Stimulated activated CD8-positive, alpha-beta memory T cell treated with anti-CD3 and anti-CD28 coated beads, Interleukin-15, amount 100 ng/mL, for 24 hours (primary cell): ENCODE data around the gene RAB37.

Experiments used
- DNase-seq: peaks from one replicate; pipeline ENCODE4 v3.0.0-alpha.2; 2020; ENCODE audit warnings: low read depth

The RAB37 gene

GRCh38 chr17:74779501-74779900 lies 42.4 kb downstream of the RAB37 start:
- DNase-seq: no peak

GRCh38 chr17:74779948-74780400 lies 42.9 kb downstream of the RAB37 start:
- DNase-seq: no peak

- DNase-seq: no peak
Observed at GRCh38 chr17:74780443-74781238, 43.6 kb downstream of the RAB37 start.

GRCh38 chr17:74782571-74782970 lies 45.5 kb downstream of the RAB37 start:
- no peak for DNase-seq

- DNase-seq: no peak
Observed at GRCh38 chr17:74784125-74784810, 47.2 kb downstream of the RAB37 start.

DNA sequence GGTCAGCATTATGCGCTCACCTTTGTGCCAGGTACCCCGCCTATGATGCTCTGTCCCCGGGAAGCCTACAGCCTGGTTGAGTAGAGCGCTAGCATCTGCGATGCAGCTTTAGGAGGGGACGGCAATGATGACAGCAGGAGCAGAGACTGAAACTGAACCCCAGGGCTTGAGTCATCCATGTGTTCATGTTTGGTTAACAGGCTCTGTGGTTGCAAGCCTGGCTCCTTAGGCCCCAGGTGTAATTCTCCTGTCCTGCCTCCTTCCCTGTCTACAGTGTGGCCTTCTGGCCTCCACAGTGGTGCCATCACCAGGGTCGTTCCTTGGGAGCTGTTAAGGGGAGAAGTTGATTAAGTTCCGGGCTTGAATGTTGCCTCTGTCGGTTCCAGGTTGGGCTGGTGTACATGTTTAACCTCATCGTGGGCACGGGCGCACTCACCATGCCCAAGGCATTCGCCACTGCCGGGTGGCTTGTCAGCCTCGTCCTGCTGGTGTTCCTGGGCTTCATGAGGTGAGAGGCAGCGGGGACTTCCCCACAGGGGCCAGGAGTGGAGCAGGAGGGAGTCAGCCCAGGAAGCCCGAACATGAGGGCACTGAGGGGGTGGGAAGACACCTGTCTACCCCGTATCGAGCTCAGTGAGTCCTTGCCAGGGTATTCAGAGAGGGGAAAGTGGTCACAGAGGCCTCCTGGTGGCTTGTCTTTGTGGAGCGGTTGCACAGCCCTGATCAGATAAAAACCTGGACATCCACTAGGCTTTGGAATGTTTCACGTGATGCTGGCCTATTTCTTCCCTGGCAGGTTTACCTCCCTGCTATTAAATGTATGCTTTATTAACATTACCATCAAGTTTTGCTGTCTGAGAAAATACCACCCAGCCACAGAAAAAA lies 48.3 kb downstream of the RAB37 start:
- DNase-seq: no peak

- no peak for DNase-seq
Observed at GRCh38 chr17:74785981-74786360, 48.9 kb downstream of the RAB37 start.

GRCh38 chr17:74786431-74787055 lies 49.5 kb downstream of the RAB37 start:
- DNase-seq: no peak

GRCh38 chr17:74790161-74791058 lies 53.4 kb downstream of the RAB37 start:
- DNase-seq: no peak

DNA sequence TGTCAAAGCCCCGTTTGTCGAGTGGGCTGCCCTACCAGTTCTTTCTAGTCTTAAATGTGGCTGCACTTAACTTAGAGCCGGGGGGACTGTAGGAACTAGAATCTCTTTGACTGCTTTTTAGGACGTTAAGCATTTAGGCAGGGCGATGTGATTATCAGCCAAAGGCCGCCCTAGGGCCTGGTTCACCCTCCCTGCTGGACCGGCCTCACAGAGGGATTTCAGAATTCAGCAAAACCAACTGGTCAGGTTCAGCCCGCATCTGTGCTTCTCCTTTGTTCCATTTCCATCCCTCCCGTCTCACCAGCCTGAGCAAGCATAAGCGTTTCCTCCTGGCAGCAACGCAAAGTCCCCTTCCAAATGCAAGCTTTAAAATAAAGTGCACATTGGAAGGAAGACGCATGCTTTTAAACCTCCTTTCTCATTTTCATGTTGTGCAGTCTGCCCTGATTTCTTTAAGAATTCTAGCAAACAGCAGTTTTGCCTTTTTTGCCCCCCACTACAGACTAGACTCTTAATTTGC lies 55.6 kb downstream of the RAB37 start:
- DNase-seq: no peak

DNA sequence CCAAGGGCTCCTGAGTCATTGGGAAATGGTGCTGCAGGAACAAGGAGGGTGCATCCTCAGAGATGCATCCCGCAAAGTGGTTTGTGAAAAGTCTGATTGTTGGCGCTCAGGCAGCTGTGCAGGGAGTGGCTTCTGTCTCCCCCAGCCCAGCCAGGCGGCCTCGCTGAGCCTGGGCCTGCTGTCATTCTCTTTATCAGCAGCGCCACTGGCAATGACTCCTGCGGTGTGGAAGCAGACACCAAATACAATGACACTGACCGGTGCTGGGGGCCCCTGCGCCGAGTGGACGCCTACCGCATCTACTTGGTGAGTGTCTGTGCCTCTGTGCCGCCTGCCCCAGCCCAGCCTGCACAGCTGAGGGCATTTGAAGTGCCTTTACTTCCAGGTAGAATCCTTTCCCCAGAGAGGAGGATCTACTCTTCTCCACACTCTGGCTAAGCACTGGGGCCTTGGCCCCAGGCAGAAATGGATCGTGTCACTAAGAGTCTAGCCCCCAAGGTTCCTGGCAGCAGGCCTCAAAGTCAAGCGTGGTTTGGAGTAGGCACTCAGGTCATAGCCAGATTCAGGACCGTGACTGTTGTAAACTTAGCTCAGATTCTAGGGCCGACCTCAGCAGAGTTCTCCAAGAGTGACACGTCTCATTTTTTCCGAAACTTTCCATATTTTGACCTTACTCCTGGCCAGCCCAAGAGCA lies 58.4 kb downstream of the RAB37 start:
- no peak for DNase-seq

GRCh38 chr17:74796211-74796610 lies 59.2 kb downstream of the RAB37 start:
- DNase-seq: no peak

DNA sequence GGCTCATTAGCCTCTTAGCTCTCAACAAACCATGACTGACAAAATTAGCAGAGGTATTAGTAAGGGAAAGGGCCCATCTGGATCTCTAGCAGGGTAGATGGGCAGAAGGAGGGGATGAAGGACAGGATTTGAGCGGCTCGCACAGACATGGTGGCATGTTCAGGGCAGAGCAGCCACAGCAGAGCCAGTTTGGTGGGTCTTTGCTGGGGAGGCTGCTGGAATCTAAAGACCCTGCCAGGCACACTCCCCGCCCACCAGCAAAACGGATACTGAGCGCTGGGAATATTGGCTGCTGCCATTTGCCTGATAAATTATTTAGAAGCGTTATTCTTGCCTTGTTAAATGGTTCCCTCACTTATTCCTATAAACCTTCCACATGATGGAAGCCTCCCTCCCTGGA lies 59.8 kb downstream of the RAB37 start:
- DNase-seq: no peak
